ENCODE data around the gene CMTM3. TPM values are rescaled to one million over a fixed set of nuclear protein-coding genes. Genes with fewer than 3 reads are reported as not detected.

CMTM3 gene
- total and polyA plus RNA-seq, 8 donors: 0.79 to 20.8 (median 4.0) TPM

DNA sequence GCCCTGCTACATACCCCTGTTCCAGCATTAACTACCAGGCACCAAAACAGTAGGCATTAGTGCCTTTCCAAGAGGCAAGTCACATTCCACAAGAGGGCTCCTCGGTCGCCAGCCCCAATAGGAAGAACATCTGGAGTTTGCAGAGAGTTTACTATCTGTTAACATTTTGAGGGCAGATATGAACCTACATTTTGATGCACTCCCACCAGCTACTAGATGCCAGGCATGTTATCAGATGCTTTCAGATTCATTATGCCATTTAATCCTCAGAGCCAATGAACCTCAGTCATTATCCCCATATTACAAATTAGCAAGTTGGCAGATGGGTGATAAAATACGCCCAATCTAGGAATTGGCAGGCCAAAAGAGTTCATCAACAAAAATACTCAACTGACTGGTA, 29.4 kb upstream of the CMTM3 start:
- Histone ChIP-seq H3K27ac (no peak overlapping the region), H3K4me1 (no peaks in the 10 kb centered on the region), H3K36me3 (no peaks in the 10 kb centered on the region), H3K9me3 (no peaks in the 10 kb centered on the region), H3K27me3 (no peaks in the 10 kb centered on the region), H3K4me3 (no peak overlapping the region)
- FAIRE-seq (no peak), DNase-seq (no peak), ATAC-seq (no peak)
- TF ChIP-seq, protein P1, sequence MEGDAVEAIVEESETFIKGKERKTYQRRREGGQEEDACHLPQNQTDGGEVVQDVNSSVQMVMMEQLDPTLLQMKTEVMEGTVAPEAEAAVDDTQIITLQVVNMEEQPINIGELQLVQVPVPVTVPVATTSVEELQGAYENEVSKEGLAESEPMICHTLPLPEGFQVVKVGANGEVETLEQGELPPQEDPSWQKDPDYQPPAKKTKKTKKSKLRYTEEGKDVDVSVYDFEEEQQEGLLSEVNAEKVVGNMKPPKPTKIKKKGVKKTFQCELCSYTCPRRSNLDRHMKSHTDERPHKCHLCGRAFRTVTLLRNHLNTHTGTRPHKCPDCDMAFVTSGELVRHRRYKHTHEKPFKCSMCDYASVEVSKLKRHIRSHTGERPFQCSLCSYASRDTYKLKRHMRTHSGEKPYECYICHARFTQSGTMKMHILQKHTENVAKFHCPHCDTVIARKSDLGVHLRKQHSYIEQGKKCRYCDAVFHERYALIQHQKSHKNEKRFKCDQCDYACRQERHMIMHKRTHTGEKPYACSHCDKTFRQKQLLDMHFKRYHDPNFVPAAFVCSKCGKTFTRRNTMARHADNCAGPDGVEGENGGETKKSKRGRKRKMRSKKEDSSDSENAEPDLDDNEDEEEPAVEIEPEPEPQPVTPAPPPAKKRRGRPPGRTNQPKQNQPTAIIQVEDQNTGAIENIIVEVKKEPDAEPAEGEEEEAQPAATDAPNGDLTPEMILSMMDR (IDR thresholded peaks at IDR 0.05): no peak
- intact Hi-C loops (cut with DNase I): no loop called here
- WGBS, 2 donors: 95 to 96% methylated on average over 3 of the region's 3 CpGs

DNA sequence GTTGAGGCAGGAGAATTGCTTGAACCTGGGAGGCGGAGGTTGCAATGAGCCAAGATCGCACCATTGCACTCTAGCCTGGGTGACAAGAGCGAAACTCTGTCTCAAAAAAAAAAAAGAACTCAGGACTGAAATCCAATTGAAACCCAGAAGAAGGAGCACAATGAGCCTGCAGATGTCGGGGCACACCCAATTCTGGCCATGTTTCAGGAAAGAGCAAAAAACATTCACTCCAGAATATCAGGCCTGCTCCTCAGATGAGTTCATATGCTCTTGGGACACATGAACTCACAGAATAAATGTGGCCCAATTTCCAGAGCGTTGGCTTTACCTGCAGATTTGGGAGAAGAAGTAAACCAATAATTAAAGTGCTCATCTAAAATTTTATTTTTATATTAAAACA, 28.2 kb upstream of the CMTM3 start:
- no peaks in the 10 kb centered on the region for H3K27me3 ChIP-seq
- FAIRE-seq: no peak
- H3K36me3 ChIP-seq: no peaks in the 10 kb centered on the region
- WGBS, 2 donors: 89 to 92% methylated on average over 5 of the region's 5 CpGs
- no peak overlapping the region for H3K27ac ChIP-seq
- no peak for DNase-seq
- TF ChIP-seq, protein P1 (IDR thresholded peaks at IDR 0.05): no peak
- H3K4me1 ChIP-seq: no peaks in the 10 kb centered on the region
- ATAC-seq: no peak
- intact Hi-C loops (cut with DNase I): no loop called here
- no peaks in the 10 kb centered on the region for H3K9me3 ChIP-seq
- no peak overlapping the region for H3K4me3 ChIP-seq

DNA sequence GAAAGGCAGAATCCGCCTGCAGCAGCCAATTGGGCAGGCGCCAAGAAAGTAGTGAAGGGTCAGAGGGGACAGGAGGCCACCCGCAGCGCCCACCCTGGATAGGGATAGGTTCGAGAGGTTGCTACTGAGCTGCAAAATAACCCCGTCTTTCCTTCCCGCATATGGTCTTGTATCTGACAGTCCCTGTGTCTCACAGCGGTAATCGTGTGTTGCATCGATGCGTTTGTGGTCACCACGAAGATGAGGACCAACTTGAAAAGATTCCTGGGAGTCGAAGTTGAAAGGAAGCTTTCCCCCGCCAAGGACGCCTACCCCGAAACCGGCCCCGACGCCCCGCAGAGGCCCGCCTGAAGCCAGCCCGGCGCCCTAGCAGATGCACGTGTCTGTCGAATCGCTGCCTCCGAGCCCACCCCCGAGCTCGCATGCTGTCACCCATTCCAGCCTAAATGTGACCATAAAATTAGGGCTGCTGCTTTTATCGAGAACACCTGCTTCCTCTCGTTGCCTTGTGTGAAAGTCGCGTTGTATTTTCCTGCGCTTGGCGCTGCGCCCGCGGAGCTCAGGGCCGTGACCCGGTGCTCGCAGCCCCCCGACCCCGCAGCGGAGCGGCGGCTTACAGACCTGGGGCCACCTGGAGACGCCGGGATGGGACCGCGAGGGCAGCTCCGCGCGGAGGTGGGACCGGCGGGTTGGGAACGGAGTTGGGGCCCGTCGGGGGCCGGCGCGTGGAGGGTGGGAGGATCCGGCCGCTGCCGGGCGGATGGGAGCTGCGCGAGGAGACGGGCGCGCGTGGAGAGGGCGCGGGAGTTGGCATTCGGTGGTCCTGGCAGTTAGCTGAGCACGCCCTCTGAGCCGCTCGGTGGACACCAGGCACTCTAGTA, 25.6 kb upstream of the CMTM3 start, which contains the start of gene CMTM2:
Gene CMTM2, plus strand, starts transcription at position 813 of the 881 bp plus-strand sequence. CDS start 145 bp downstream, outside the sequence.
- no peak for ATAC-seq
- Histone ChIP-seq H3K27me3 (no peaks in the 10 kb centered on the region), H3K36me3 (no peaks in the 10 kb centered on the region), H3K4me1 (no peaks in the 10 kb centered on the region), H3K27ac (no peak within 1 kb of the TSS), H3K9me3 (no peaks in the 10 kb centered on the region), H3K4me3 (no peak within 1 kb of the TSS)
- intact Hi-C loops (cut with DNase I): no loop called here
- DNase-seq: peak in 1 of 6 donors; percentile 58
- FAIRE-seq: no peak
- TF ChIP-seq, protein P1 (IDR thresholded peaks at IDR 0.05): no peak
- WGBS, 2 donors: 27 to 42% methylated on average over 74 to 77 of the region's 77 CpGs

DNA sequence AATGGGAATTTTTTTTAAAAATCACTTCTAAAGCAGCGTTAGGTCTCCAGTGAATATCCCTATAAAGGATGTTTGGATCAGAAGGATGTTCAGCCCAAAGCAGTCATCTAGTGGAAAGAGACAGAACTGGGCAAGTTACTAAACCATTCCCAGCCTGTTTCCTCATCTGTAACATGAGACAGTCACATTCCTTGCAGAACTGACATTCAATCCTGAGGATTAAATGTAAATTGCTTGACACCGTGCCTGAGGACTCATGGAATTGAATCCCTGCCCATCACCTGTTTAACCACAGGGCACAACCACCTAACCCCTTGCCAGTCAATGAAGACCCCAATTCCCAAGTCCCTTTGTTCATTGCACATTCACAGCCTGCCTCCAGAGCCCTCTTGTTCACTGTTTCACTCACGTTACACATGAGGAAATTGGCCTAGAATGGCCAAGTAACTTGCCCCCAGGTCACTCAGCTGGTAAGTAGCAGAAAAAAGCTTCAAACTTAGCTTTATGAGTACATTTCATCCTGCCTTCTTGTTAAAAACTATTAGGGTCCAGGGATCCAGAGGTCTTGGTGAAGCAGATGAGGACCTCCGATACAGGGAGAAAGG, 23.8 kb upstream of the CMTM3 start:
- Histone ChIP-seq H3K36me3 (no peaks in the 10 kb centered on the region), H3K4me3 (no peak overlapping the region), H3K4me1 (no peaks in the 10 kb centered on the region), H3K27me3 (no peaks in the 10 kb centered on the region), H3K9me3 (no peaks in the 10 kb centered on the region), H3K27ac (no peak overlapping the region)
- ATAC-seq: peak in 1 of 4 donors; percentile 46
- intact Hi-C loops (cut with DNase I): no loop called here
- TF ChIP-seq, protein P1 (IDR thresholded peaks at IDR 0.05): no peak
- 85 to 88% methylated on average over 4 of the region's 4 CpGs for WGBS, 2 donors
- no peak for FAIRE-seq
- no peak for DNase-seq
